ENCODE data around the gene GPER1.

The GPER1 gene

GRCh38 chr7:1131471-1132265 lies 43.8 kb downstream of the GPER1 start:
- CTCF ChIA-PET: interaction anchor here (1.4 kb wide), 1 partner anchor 8 kb away, joined by 5 read pairs; no protein-coding TSS in a partner anchor
- DNase-seq (ENCODE audit: extremely low spot score): no peak
- no peak for TF ChIP-seq LEF1 (IDR thresholded peaks at IDR 0.05; ENCODE audit: borderline replicate concordance)
- POLR2A ChIA-PET: no interaction called here

- no peak for DNase-seq (ENCODE audit: extremely low spot score)
- ChIA-PET CTCF (no interaction called here), POLR2A (no interaction called here)
- TF ChIP-seq LEF1 (IDR thresholded peaks at IDR 0.05; ENCODE audit: borderline replicate concordance): no peak
- TF ChIP-seq NFRKB (IDR thresholded peaks at IDR 0.05): no peak
- no peak for TF ChIP-seq FOXK2 (IDR thresholded peaks at IDR 0.05)
- TF ChIP-seq ZNF384 (IDR thresholded peaks at IDR 0.05): no peak
- no peak for TF ChIP-seq ARNT (IDR thresholded peaks at IDR 0.05)
- no peak for TF ChIP-seq CTBP1 (IDR thresholded peaks at IDR 0.05; ENCODE audit: borderline replicate concordance)
- TF ChIP-seq PKNOX1 (IDR thresholded peaks at IDR 0.05): no peak
- TF ChIP-seq HDGF (IDR thresholded peaks at IDR 0.05; ENCODE audit: borderline replicate concordance): no peak
- TF ChIP-seq SUZ12 (IDR thresholded peaks at IDR 0.05): no peak
- no peak for TF ChIP-seq FOXM1 (IDR thresholded peaks at IDR 0.05; ENCODE audit: borderline replicate concordance)
- no peak for TF ChIP-seq FOXA1 (IDR thresholded peaks at IDR 0.05)
- no peak for TF ChIP-seq L3MBTL2 (conservative IDR thresholded peaks at IDR 0.05)
- TF ChIP-seq SP1 (IDR thresholded peaks at IDR 0.05): no peak
- TF ChIP-seq TARDBP (IDR thresholded peaks at IDR 0.05): no peak
- no peak for TF ChIP-seq ELF4 (IDR thresholded peaks at IDR 0.05)
- TF ChIP-seq BHLHE40 (IDR thresholded peaks at IDR 0.05; ENCODE audit: borderline replicate concordance): no peak
Measured at GRCh38 chr7:1134951-1135350, 47.0 kb downstream of the GPER1 start.

- TF ChIP-seq PKNOX1 (IDR thresholded peaks at IDR 0.05) (peak; percentile 35; the same call in 1 of the 2 replicates), NFRKB (IDR thresholded peaks at IDR 0.05) (no peak), L3MBTL2 (conservative IDR thresholded peaks at IDR 0.05) (no peak)
- ChIA-PET CTCF (interaction anchor here (0.6 to 2.8 kb wide), 5 partner anchors 13 to 144 kb away, joined by 3 to 13 read pairs (median 4); no protein-coding TSS in a partner anchor), POLR2A (interaction anchor here (1.0 to 2.5 kb wide), 2 partner anchors 24 to 39 kb away, joined by 3 to 9 read pairs; partner anchors contain the start of gene ZFAND2A)
- no peak for DNase-seq (ENCODE audit: extremely low spot score)
Measured at GRCh38 chr7:1136841-1137516, 49.1 kb downstream of the GPER1 start.

- CTCF ChIA-PET: interaction anchor here (0.6 to 2.8 kb wide), 6 partner anchors 11 to 144 kb away, joined by 3 to 13 read pairs (median 4); no protein-coding TSS in a partner anchor
- no peak for TF ChIP-seq LEF1 (IDR thresholded peaks at IDR 0.05; ENCODE audit: borderline replicate concordance)
- no peak for DNase-seq (ENCODE audit: extremely low spot score)
- POLR2A ChIA-PET: interaction anchor here (0.9 to 2.5 kb wide), 4 partner anchors 14 to 163 kb away, joined by 3 to 9 read pairs (median 6); partner anchors contain the start of gene ZFAND2A
Measured at GRCh38 chr7:1137517-1138167, 49.7 kb downstream of the GPER1 start.

- CTCF ChIA-PET: interaction anchor here (0.6 kb wide), 1 partner anchor 8 kb away, joined by 3 read pairs; no protein-coding TSS in a partner anchor
- no peak for DNase-seq (ENCODE audit: extremely low spot score)
- TF ChIP-seq ARNT (IDR thresholded peaks at IDR 0.05): no peak
- no peak for TF ChIP-seq FOXM1 (IDR thresholded peaks at IDR 0.05; ENCODE audit: borderline replicate concordance)
- POLR2A ChIA-PET: no interaction called here
Measured at GRCh38 chr7:1140476-1141104, 52.7 kb downstream of the GPER1 start.

GRCh38 chr7:1141651-1142050 lies 53.7 kb downstream of the GPER1 start:
- TF ChIP-seq FOXA1 (IDR thresholded peaks at IDR 0.05) (no peak), ELF4 (IDR thresholded peaks at IDR 0.05) (no peak), L3MBTL2 (conservative IDR thresholded peaks at IDR 0.05) (no peak), SUZ12 (IDR thresholded peaks at IDR 0.05) (no peak), HDGF (IDR thresholded peaks at IDR 0.05; ENCODE audit: borderline replicate concordance) (no peak), SP1 (IDR thresholded peaks at IDR 0.05) (no peak), ARNT (IDR thresholded peaks at IDR 0.05) (no peak), NFRKB (IDR thresholded peaks at IDR 0.05) (no peak), CTBP1 (IDR thresholded peaks at IDR 0.05; ENCODE audit: borderline replicate concordance) (no peak), BHLHE40 (IDR thresholded peaks at IDR 0.05; ENCODE audit: borderline replicate concordance) (no peak), LEF1 (IDR thresholded peaks at IDR 0.05; ENCODE audit: borderline replicate concordance) (no peak), FOXK2 (IDR thresholded peaks at IDR 0.05) (no peak), ZNF384 (IDR thresholded peaks at IDR 0.05) (no peak)
- CTCF ChIA-PET: no interaction called here
- no peak for DNase-seq (ENCODE audit: extremely low spot score)
- POLR2A ChIA-PET: no interaction called here
